GM21360 (cell line): Measurements from ENCODE around the gene LCTL.

Experiments
- ATAC-seq: cut with Tn5 transposase; IDR thresholded peaks from one replicate; pipeline ENCODE4 v1.9.1; 2021; ENCODE audit warnings: mild to moderate bottlenecking, moderate library complexity; ENCODE audit not compliant: unreplicated experiment

The LCTL gene

DNA sequence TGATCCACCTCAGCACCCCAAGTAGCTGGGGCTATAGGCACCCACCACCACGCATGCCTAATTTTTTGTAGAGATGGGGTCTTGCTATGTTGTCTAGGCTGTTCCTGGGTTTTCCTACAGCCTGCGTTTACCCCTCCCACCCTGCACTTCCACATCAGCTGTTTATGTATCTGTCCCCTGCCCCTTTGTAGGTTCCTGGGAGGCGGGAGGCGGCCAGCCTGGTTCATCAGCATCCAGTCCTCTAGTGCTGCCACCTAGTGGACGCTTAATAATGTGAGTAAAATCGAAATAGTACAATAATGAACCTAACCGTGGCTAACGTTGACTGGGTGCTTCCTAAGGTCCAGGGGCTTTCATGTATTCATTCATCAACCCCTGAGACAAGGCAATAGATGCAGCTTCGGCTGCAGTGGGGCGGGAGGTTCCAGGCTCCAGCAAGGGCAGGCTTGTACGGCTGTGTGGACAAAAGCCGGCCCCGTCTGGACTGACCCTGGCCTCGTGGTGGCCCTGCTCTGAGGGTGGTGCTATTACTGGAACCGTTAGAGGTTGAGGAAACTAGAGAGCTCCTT is 1.2 kb upstream of the LCTL start:
- no peak for ATAC-seq

DNA sequence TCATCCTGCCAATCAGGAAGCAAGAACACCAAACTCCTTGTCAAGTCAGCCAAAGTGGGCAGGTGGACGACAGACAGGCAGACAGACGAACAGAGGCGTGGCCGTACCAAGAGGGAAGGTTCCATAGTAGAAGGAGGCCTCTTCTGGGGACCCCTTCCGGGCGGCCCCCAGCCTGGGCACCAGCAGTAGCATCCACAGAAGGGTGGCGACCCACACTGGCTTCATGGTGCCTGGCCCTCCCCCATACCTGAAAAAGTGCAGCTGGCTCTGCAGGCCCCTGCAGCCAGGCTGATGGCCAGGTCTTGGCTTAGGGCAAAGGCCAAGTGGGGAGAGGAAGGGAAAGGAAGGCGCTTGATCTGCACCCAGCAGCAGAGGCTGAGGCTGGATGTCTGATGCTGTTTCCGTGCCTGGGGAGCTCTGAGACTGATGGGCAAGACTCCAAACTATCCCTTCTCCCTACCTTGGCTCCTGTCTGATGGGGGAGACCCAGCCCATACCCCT is 607 bp downstream of the LCTL start:
- no peak for ATAC-seq

DNA sequence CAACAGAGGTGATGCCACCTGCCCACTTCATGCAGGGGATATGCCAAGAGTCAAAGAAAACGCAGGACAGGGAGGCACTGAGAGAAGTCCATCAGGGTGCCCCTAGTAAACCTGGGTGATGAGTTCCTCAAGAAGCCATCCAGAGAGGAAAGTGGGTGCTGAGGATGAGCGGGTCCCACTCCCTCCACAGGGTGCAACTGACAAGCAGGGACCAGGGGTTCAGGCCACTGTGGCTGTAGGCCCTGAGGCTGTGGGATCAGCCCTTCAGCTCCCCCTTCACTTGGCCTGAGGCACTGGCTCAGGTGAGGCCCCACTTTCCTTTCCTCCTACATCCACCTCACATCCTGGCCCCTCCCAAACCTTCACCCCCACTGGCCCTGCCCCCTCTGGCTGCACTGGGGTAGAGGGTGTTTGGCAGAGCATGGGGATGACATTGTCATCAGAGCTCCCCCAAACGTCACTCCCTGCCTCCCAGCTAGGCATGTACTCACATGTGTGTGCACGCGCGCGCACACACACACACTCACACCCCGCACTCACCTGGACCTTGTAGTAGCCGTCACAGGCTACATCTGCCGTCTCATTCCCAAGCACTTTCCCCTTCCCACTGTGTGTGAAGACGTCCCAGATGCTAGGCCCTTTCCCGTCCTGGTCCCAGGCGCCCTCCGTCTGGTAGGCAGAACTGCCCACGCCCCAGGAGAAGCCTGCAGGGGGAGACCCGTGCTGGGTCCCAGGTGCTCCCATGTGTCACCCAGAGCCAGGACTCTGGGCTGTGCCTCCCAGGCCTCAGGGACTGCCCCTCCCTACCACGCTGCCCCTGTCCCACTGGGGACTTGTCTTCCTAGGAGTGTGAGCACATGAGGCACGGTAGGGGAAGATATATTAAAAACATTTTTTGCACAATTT is 1.4 kb downstream of the LCTL start:
- ATAC-seq: no peak

DNA sequence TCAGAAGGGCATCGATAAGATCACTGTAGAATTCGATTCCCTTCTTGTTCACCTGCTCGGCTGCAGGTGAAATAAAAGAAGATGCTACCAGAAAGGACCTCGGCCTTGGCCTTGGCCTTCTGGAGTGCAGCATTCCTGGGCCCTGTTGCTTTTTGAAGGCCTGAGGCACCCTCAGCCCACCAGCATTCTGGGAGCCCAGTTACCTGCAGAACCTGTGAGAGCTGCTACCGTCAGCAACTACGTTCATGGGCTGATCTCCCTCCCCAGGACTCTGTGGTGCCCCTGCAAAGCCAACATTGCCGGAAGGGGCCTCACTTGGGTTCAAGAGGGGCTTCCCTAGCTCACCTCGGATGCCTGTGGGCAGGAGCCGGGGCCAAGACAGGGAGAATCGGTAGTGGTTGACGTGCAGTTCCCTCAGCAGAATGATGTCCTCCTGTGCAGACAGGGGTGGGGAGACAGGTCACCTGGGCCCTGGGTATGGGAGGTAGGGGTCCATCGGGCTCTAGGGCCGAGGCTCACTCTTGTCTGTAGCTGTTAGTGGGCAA is 2.2 kb downstream of the LCTL start:
- no peak for ATAC-seq

DNA sequence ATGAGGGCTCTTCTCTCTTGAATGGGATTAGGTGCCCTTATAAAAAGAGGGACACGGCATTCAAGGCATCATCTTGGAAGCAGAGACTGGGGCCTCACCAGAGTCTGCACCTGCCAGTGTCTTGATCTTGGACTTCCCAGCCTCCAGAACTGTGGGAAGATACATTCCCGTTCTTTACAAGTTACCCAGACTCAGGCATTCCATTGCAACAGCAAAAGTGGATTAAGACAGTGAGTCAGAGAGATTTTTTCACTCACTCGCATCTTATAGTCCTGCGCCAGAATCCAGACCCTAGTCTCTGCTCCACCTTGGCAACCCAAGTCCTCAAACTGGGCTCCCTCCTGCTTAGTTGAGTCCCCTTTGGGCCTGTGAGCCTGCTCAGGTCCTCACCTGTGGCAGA is 2.7 kb downstream of the LCTL start:
- ATAC-seq: no peak

DNA sequence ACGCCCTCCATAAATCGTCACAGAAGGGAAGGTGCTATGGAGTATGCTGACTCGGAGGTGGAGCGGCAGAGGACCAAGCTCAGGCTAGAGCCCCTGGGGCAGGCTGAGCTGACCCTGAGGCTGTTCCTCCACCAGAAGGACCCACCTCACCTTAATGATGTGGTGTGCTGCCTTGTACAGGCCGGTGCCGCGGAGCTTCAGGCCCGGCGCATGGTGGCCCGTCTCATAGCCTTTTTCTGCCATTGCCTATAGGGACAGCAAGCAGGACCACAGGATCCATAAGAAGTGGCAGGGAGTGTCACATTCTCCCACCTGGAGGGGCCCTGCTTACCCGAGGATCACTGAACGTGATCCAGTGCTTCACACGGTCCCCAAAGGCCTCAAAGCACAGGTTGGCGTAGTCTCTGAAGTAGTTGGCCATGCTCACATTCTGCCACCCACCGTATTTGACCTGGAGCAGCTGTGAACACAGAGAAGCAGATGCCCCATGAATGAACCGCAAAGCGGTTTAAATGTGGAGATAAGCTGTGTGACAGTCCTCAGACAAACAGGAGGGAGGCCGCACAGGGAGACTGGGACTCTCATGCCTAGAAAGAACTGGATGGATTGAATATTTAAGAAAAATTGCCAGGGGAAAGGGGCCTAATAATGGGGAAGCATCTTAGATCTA is 4.8 kb downstream of the LCTL start:
- no peak for ATAC-seq

DNA sequence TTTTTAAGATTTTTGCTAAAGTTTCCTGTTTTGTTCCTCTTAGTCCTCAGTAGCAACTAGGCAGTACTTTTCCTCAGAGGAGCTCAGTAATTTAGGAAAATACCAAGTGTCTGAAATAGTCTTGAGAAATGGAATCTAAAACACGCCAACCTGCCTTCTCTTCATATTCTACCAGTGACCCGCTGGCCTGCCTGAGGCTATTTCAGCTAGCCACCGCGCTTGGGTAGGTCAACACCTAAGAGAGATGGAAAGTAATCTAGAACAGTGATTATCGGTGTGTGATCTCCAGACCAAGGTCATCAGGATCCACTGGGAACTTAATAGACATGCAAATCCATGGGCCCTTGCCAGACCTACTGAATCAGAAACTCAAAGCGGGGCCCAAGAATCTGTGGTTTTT is 7.5 kb downstream of the LCTL start:
- ATAC-seq: no peak

DNA sequence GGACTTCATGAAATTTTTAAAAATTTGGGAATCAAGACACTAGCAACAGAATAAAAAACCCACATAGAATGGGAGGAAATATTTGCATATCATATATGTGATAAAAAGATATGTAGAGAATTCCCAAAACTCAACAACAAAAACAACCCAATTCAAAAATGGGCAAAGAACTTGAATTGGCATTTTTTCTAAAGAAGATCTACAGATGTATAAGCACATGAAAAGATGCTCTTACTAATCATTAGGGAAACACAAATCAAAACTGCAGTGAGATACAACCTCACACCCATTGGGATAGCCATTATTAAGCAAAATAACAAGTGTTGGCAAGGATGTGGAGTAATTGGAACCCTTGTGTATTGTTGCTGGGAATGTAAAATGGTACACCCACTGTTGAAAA is 10.1 kb downstream of the LCTL start:
- ATAC-seq: no peak

DNA sequence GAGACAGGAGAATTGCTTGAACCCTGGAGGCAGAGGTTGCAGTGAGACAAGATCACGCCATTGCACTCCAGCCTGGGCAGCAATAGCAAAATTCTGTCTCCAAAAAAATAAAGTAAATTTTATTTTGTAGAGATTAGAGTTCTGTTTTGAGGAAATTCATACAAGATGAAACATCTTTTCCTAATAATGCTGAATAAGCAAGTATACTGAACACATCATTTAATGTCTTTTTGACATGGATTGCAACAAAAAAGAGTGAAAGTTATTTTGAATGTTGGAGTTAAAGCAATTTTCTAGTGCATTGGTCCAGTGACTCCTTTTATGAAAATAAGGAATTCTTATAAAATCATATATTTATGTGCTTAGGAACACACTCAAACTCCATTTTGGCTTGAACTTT is 20.5 kb downstream of the LCTL start:
- no peak for ATAC-seq

DNA sequence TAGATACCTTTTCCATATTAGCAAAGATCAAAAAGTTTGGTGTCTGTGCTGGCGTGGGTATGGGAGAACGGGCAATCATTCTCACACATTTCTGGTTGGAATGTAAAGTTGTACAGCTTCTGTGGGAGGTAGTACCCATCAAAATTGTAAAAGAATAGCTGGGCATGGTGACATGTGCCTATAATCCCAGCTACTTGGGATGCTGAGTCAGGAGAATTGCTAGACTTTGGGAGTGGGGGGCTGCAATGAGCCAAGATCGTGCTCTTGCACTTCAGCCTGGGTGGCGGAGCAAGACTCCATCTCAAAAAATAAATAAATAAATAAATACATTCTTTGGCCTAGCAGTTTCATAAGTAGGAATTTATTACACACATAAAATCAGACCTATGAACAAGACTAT is 22.9 kb downstream of the LCTL start:
- no peak for ATAC-seq

DNA sequence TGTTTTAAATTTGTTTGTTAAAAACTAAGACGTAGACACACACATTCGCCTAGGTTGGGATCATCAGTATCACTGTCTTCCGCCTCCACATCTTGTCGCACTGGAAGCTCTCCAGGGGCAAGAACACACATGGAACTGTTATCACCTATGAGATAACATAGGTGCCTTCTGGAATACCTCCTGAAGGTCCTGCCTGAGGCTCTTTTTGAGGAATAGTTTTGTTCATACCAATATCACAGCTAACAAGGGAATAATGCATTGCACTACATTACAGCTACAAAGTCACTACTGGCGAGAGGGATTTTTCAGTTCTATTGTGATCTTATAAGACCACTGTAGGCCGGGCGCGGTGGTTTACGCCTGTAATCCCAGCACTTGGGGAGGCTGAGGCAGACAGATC is 30.7 kb downstream of the LCTL start:
- no peak for ATAC-seq

DNA sequence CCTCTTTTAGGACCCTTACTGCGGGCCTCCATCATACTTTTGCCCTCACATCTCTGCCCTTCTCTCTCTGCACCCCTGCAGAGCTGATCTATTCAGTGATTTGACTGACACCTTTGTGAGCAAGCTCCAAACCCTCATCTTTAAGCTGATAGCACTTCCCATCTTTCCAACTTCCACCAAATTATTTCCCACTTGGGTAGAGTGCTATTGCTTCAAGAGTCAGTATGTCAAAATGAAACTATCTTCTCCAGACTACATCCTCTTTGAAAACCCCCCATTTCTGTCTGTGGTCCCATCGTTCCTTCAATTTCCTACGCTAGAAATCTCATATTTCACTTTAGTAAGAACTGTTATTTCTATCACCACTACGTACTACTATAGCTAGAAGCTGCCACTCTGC is 41.0 kb downstream of the LCTL start:
- no peak for ATAC-seq

DNA sequence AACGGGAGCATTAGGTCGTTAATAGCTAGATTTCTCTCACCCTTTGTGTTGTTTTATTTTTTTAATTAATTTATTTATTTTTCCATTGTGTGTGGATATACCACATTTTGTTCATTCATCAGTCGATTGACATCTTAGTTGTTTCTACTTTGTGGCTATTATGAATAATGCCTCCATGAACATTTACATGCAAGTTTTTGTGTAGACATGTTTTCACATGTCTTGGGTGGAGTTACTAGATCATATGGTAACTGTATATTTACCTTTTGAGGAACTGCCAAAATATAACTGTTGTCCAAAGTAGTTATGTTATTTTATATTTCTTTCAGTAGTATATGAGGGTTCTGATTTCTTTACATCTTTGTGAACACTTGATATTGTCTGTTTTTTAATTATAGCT is 41.9 kb downstream of the LCTL start:
- no peak for ATAC-seq

DNA sequence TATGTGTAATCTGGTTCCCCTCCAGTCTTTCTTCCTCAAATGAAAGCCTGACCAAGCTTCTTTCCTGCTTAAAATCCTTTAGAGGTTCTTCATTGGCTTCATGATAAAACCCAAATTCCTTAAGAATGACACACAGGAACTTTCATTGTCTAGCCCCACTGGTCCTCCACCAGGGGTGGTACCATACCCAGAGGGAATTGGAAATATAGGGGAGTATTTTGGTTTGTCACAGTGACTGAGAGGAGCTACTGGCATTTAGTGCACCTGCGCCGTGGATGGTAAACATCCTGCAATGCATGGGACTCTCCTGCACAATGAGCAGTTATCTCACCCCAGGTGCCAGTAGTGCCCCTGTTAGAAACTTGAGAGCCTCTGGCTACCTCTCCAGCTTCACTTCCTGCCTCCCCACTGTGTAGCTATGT is 49.9 kb downstream of the LCTL start:
- ATAC-seq: no peak

DNA sequence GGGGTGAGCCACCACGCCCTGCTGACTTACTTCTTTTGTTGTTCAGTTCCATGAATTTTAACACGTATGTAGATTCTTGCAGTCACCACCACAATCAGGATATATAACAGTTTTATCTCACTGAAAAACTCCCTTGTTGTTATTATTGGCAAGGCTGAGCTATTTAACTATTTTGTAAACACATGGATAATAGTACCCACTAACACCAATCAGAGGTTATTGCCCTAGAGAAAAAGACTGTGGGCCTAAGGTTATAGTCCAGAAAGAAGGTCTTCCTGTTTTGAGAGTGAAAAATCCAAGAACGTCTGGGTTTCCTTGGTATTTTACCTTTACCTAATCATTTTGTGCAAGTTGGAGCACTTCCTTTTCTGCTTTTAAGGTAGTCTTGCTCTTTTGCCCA is 51.2 kb downstream of the LCTL start:
- ATAC-seq: no peak

DNA sequence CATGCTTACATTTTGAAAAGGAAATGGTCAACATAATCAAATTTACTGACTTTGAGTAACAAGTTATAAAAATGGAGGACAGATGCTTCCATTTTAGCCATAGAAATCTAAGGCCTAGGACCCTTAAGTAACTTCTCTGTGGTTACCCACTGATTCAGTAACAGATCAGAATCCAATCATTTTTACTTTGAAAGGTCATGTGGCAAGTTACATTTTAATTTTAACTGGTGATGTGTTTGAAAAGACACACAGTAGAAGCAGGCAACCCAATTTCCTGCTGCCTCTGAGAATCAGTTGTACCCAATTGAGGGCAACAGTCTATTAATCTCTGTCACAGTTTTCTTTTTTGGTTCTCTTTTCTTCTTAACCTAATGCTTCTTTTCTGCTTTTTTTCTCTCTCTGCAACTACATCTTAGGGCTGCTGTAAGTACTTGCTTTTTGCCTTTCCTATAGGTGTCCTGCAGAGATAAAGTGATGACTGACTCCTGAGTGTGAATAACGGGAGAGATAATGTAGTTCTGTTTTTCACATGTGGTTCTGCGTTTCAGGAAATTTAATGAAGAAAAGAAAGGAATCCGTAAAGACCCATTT is 57.4 kb downstream of the LCTL start:
- ATAC-seq: no peak

DNA sequence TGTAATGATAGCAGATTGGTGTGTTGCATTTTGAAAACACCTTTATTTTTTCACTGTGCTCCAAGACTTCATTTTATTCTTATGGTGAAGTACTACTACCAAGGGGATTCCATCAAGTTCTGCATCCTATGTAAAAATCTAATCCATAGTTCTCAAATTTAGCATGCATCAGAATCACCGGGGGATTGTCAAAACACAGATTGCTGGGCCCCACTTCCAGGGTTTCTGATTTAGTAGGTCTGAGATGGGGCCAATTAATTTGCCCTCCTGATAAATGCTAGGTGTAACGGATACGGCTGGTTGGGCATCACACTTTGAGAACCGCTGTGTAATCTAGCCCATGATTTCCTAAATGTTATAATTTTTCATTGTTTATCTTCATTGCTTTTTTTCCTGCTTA is 60.0 kb downstream of the LCTL start:
- ATAC-seq: no peak

DNA sequence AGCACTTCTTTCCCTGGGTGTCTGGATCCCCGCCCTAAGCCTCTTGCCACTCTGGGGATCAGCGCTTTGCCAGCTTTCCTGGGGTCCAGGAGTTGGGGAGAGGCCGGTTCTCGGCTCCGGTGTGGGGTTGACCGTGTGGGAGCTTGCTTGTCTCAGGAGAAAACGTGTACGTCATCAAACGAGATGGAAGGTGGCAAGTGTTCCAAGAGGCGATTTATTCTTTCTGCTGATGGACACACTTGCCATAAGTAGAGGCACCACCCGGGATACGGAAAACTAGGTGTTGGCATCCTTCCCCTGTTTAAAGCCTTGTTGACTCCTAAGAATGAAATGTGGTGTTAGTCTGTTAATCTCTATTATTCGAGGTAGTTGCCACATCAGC is 60.4 kb downstream of the LCTL start:
- no peak for ATAC-seq

DNA sequence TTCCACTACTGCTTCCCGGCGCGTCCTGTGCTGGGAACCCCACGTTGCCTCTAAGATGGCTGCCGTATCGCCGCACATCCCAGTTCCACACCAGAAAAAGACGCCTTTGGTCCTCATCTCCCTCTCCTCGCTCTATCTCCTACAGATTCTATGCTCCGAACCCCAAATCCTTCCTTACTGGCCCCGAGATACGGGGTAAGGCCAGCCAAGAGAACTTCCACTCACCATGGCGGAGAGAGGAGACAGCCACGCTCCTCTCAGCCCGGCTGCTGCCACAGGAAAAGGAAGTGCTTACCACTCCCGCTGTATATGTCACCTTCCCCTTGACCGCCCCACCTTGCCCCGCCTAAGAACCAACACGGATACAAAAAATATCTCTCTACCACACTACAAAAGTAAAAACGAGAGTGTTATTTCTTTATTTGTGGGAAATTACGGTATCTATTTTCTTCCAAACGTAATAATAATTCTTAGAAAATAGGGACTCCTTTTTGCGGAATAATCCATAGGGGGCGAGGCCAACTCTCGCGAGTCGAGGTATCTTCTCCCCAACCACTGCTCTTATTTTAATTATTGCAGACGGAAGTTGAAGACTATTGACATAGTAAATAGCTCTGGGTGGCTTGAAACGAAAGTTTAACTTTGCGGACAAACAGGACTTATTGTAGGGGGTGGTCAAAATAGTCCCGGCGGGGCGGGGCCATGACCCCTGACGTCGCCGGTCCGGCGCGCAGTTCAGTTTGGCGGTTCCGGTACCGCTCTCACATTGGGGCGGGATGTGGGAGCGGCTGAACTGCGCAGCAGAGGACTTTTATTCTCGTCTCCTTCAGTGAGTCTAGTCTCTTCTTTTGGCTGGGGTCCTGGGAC is 61.0 kb downstream of the LCTL start, which contains the start of the genes RPL4 and ZWILCH:
Gene RPL4, minus strand, starts transcription at position 293 of the 867 bp plus-strand sequence. Its CDS starts 65 bp downstream, at position 228.
Gene ZWILCH, plus strand, starts transcription at position 764 of the 867 bp plus-strand sequence. Its CDS starts 13 bp downstream, at position 777.
- ATAC-seq: peak; percentile 65
